Breast epithelium (tissue), 3 donors: ENCODE measurements around the gene ZC3H4.

Experiments
- CTCF ChIP-seq, 3 donors: fragments of 450-650 bp; IDR thresholded peaks; one replicate each; pipeline ENCODE4 v1.5.1; 2016 to 2017; ENCODE audit warnings: antibody characterized with exemption in 3 of 3, mild to moderate bottlenecking in 3 of 3, moderate library complexity in 3 of 3
- POLR2A ChIP-seq: fragments of 450-650 bp; IDR thresholded peaks from one replicate; pipeline ENCODE4 v1.6.1; 2016; ENCODE audit warnings: antibody characterized with exemption, mild to moderate bottlenecking, moderate library complexity
- POLR2AphosphoS5 ChIP-seq, 3 donors: sonication (generic); formaldehyde crosslinking; IDR thresholded peaks; one replicate each; pipeline ENCODE4 v1.6.1; 2017; ENCODE audit warnings: antibody characterized with exemption in 3 of 3

DNA sequence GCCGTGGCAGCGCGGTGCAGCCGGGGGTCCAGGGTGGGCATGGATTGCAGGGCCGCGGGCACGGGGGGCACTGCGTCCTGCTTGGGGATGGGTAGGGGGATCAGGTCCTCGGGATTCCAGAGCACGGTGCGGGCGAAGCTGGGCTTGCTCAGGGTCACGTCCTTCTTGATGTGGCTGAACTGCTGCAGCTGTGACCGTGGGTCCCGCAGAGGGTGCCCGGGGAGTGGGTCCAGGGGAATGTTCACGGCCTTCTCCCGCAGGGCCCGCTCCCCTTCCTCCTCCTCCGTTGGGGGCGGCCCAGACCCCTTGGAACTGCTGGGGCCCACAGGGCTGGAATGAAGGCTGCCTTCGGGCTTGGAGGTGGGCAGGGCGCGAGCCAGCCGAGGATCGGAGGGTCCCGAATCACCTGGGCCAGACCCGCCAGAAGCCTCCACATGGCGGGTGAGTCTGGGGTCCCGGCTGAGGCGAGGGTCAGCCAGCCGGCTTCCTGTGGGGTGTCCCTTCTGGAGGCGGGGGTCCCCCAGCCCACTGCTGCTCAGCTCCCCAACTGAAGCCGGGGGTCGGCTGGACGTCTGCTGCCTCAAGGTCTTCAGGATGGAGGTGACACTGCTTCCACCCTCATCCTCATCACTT is 46.2 kb downstream of the ZC3H4 start:
- TF ChIP-seq POLR2A: no peak
- TF ChIP-seq CTCF (IDR thresholded peaks at IDR 0.05): no peak
- TF ChIP-seq POLR2AphosphoS5 (IDR thresholded peaks at IDR 0.05): no peak
